Measurements from ENCODE around the gene RASGRP4.
"Not testable (repeated sequence)": the region's sequence is repeated elsewhere in the genome, so short reads cannot be mapped to it uniquely, and the experiment has no call there.

Gene RASGRP4

GRCh38 chr19:38412961-38413360 is 13.1 kb downstream of the RASGRP4 start:
- DNase-seq = no peak

DNA sequence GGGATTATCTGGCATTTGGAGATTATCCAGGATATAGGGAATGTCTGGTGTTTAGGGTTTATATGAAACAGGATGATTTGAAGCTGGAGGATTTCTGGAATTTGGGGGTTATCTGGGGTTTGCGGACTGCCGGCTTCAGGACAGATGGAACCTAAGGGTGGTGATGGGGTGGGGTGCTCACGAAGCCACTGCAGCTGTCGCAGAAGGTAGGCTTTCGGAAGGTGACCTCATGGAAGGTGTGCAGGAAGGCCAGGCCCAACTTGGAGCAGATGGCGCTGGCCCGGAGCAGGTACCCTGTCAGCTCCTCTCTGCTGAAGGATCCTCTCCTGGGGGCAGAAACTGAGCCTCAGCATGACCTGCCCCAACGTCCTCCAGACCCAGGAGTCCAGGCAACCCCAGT is 13.5 kb downstream of the RASGRP4 start:
- DNase-seq = no peak

- DNase-seq = not testable (repeated sequence)
Observed at GRCh38 chr19:38411898-38412297, 14.1 kb downstream of the RASGRP4 start.

- no peak for DNase-seq
Observed at GRCh38 chr19:38411041-38411712, 14.8 kb downstream of the RASGRP4 start.

DNA sequence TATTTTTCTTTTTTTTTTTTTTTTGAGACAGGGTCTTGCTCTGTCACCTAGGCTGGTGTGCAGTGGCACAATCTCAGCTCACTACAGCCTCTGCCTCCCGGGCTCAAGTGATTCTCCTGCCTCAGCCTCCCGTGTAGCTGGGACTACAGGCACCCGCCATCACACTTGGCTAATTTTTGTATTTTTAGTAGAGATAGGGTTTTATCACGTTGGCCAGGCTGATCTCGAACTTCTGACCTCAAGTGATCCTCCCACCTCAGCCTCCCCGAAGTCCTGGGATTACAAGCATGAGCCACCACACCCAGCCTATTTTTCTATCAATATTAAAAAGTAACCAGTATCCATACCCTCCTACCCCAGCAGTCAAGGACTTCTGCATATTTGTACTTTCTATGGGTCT is 15.6 kb downstream of the RASGRP4 start:
- DNase-seq = not testable (repeated sequence)

DNA sequence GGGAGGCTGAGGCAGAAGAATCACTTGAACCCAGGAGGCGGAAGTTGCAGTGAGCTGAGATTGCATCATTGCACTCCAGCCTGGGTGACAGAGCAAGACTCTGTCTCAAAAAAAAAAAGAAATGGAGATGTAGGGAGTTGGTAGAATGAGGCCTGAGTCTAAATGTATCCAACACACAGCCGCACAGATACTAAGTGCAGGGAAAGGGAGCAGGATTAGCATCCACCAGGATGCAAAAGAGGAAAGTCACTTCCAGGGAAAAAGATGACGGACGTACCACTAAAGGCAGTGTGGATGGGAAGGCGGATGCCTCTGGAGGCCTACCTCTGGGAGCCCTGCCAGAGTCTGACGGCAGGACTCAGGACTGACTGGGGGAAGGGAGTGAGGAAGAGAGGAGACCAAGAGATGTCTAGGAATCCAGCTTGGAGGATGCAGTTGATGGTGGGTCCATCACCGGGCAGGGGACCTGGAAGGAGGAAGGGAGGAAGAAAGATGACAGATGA is 16.3 kb downstream of the RASGRP4 start:
- no peak for DNase-seq

- DNase-seq = no peak
Observed at GRCh38 chr19:38405276-38405675, 20.7 kb downstream of the RASGRP4 start.

- no peak for DNase-seq
Observed at GRCh38 chr19:38404858-38405257, 21.2 kb downstream of the RASGRP4 start.

DNA sequence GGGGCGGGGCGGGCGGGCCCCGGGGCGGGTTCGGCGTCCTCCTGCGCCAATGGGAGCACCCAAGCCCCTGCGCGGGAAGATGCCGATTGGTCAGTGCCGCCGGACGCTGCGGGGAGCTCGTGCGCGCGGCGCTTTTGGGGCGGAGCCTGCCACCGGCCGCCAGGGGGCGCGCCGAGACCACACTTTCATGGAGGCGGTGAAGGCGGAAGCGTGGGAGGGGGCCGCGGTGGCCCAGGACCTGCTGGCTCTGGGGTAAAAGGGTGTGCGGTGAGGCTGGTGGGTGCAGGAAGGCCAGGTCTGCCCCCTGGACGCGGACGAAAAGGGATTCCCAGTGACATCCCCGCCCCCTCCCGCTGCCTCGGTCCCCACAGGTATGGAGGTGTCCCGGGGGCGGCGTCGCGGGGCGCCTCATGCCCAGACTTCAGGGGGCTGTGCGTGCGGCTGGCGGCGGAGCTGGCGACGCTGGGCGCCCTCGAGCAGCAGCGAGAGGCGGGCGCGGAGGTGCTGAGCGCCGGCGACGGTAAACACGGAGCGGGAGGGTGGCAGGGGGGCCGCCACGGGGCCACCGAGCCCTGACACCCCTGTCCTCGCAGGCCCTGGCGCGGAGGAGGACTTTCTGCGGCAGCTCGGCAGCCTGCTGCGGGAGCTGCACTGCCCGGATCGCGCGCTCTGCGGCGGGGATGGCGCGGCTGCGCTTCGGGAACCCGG is 22.9 kb downstream of the RASGRP4 start, which contains the start of gene FAM98C:
Gene FAM98C, plus strand, starts transcription at position 127 of the 708 bp plus-strand sequence. Its CDS starts 61 bp downstream, at position 188.
- peak; percentile 93 for DNase-seq

GRCh38 chr19:38402623-38402966 is 23.4 kb downstream of the RASGRP4 start:
- DNase-seq = no peak

DNA sequence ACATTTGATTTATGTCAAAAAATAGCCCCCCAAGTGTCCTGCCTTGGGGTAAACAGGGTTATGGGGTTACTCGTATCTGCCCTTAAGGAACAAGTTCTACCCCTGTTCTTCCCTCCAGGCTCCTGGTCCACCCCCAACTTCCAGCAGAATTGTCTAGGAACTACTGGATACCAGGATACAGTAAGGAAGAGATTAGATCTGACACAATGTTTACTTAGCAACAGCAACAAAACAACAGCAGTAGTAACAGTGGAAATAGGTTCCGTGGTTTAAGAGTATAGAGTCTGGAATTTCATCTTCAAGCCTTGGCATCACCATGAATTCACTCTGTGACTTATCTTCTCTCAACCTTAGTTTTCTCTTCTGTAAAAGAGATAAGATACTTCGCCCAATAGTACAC is 24.9 kb downstream of the RASGRP4 start:
- DNase-seq = no peak

GRCh38 chr19:38400361-38400760 is 25.7 kb downstream of the RASGRP4 start:
- no peak for DNase-seq

GRCh38 chr19:38399537-38399936 is 26.5 kb downstream of the RASGRP4 start:
- DNase-seq = no peak

DNA sequence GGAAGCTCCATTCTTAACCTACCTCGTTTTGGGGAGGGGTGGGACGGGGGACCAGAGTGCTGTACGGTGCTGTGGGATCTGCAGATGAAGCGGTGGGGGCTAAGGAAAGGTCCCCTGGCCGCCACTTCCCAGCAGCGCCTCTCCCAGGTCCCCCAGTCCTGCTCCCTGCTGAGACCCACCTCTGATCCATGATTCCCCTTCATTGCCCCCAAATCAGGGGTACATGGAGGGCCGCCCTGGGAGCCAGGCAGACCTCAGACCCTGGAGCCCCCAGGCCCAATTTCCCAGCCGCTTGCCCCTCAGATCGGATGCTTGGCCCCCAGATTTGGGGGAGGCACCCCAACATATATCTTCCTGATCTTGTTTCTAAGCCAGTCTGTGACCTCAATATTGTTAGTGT is 26.9 kb downstream of the RASGRP4 start:
- DNase-seq = no peak

DNA sequence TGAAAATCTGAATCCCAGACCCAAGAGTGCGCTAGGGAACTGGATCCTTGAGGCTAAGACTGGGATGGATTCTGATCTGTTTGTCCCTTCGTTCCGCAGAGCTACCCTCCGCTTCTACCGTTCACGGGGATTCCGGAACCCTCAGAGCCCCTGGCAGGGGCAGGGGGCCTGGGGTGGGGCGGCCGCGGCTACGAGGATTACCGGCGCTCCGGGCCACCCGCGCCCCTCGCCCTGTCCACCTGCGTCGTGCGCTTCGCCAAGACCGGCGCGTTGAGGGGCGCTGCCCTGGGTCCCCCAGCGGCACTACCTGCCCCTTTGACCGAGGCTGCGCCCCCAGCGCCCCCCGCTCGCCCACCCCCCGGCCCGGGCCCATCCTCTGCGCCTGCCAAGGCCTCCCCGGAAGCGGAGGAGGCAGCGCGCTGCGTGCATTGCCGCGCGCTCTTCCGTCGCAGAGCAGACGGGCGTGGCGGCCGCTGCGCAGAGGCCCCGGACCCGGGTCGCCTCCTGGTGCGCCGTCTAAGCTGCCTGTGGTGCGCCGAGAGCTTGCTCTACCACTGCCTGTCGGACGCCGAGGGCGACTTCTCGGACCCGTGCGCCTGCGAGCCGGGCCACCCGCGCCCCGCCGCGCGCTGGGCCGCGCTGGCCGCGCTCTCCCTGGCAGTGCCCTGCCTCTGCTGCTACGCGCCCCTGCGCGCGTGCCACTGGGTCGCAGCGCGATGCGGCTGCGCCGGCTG is 30.5 kb downstream of the RASGRP4 start:
- no peak for DNase-seq

GRCh38 chr19:38394488-38394887 is 31.5 kb downstream of the RASGRP4 start:
- DNase-seq = no peak

- DNase-seq = no peak
Observed at GRCh38 chr19:38392707-38393308, 33.2 kb downstream of the RASGRP4 start.

GRCh38 chr19:38391911-38392464 is 34.0 kb downstream of the RASGRP4 start:
- no peak for DNase-seq

DNA sequence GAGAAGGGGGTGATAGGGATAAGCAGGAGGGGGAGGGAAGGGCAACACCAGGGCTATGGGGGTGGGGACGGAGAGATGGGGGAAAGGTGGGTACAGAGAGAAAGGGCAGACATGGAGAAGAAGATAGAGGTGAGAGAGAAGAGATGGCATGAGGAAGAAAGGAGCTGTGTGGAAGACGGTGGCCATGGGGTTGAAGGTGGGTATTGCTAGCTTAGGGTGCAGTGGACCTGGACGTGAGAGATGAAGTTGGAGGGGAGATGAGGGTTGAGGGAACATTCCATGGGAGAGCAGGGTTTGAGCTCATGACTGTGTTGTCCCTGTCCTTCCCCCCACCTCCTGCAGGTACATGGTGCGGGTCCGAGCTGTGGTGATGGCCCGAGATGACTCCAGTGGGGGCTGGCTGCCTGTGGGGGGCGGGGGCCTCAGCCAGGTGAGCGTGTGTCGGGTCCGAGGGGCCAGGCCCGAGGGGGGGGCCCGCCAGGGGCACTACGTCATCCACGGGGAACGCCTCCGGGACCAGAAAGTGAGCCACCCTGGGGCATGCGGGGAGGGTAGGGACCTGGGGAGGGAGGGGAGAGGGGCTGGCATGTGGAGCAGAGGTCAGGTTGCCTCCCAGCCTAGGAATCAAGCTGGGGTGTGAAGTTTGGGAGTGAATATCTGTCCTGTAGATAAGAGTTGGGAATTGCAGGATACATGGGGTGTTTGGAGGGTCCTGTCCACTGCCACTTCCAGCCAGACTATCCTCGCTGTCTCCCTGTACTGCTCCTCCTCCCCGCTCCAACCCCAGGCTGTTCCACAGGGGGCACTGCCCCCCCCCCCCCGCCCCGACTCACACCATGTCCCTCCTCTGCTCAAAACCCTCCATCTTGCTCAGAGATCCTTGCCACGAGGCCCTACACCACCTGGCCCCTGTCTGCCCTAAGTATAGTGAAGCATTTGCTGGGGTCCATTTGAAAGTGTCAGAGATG is 35.8 kb downstream of the RASGRP4 start:
- DNase-seq = no peak

DNA sequence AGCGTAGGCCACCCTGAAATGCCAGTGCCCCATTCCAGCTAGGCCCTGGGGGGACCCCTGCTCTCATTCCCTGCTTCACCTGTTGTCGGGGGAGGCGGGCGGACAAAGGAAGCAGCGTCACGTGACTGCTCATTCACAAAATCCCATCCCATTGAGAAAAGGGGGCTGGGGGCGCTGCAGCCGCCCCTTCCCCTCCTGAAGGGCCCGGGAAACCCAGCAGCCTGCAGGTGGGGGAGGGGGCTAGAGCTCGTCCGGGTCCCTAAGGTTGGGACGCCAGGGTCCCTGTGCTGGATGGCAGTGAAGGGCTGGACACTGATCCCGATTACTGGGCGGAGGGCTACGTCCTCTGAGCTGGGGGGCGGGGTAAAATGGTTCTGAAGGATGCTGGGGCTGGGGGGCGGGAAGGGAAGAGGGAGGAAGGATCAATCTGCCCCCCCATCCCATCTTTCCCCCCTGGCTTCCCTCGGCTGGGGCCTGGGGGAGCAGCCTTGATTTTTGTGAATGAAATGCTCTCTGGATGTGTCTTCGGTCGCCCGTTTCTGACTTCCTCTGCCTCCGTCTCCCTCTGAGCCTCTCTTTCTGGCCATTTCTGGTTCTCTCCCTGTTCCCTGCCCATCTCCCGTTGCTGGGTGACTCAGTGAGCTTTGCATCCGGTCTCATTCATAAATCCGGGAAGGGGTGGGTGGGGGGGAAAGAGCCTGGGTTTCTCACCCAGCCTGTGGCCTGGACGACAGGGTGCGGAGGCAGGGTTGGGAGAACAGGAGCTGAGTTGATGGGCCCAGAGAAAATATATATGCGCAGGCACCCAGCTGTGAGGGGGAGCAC is 36.7 kb downstream of the RASGRP4 start:
- DNase-seq = no peak
